Midbrain (tissue), 1 donor: ENCODE data around the gene TAF1B.

Experiments
- DNase-seq: peaks from one replicate; lab custom pipeline; 2025; lab: John Stamatoyannopoulos, UW

The TAF1B gene

DNA sequence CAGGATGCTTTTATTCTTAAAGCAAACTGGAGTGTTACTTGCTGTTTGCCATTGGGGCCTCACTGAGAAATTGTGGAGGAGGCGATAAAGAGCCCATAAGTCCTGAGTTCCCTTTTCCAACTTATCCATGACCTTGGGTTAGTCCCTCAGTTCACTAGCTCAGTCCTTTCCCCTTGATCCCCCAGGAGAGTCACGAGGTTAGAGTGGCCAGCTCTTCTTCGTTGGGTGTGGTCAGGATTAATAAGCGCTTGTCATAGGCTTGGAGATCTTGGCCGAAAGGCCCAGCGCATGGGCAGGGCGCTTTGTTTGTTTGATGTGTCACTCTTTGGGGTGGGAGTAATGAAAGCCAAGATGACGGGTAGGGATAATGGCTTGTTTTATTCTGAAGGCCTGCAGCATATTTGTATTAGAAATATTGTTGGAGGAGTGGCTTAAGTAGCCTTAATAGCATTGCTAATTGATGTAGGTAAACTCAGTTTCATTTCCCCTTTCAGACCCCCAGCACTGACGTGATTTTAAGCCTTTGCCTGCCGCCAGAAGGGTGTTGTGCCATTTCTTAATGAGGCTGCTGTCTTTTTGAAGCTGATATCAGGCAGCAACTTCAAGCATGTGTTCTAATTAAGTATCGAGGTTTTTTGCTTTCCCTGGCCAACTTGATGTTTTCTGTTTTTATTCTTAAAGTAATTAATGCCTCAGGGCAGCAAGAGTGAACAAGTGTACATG lies 123.9 kb downstream of the TAF1B start:
- no peak for DNase-seq

DNA sequence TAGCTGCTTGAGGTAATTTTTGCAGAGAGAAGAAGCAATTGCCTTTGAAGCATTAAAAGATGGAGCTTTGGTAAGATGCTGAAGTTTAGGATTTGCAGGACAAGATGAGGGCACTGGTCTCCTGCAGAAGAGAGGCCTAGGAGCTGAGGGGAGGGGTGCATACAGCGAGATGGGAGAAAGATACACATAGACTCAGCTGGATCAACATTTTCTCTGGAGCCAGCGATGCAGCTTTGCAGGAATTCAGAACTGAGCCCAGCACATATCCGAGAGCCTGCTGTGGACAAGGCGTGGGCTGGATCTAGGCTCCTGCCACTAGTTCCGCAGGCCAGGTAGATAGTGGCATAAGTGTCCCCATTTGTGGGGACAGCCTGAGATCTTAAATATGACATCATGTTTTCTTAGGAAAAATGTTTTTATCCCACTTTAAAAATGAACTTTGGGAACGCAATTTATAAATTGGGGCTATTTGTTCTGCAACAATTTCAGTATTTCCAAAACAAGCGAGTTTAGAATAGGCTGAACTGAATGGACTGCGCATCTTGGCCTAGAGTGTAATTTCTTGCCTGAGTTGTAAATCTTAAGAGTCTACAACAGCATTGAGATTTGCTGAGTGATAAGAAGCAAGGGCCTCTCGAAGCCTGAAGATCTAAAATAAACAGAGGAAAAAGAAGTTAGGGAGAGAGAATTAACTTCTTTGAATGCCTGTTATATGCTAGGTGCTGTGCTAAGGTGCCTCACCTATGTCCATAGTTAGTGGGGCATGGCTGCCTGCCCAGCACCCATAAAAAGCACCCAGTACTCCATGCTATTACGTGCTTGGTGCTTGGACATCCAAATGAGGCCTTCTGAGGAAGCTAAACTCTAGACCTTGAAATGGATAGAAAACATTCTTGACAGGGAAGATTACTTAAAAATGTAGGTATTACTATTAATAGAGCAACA lies 125.6 kb downstream of the TAF1B start:
- no peak for DNase-seq

DNA sequence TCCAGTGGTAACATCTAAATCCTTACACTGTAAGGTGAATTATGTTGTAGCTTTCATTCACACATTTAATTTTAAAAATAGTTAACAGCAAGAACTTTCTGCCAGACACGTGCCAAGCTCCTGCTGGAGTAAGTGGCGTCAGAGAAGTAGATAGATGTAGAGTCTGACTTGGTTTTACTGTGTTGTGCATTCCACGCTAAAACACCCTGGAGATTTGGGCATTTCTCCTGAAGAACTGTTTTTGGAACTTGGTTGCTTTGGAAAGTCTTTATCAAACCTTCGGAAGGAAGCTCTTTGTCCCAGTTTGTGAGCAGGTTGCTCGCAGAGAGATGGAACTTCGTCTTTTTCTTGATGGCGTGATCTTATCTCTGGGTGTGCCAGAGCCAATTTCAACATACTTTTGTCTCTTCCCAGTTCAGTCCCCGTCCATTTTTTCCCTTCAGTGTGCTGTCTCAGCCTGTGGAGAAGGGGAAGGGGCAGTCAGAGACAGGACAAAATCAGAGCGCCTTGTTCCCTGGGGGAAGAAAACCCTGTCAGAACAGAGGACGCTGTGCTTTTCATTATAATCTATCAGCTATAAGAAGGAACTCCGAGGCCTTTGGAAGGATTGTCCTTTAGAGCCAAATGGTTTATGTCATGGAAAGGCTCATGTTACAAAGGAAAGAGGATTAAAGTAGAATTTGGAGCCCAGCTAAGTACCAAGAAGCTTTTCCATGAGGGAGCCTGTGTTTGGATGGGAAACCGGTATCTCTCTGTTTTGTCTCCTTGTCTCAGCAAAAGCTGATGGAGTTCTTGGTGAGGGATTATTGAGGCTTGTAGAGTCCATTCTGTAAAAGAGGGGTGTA lies 127.1 kb downstream of the TAF1B start:
- no peak for DNase-seq

DNA sequence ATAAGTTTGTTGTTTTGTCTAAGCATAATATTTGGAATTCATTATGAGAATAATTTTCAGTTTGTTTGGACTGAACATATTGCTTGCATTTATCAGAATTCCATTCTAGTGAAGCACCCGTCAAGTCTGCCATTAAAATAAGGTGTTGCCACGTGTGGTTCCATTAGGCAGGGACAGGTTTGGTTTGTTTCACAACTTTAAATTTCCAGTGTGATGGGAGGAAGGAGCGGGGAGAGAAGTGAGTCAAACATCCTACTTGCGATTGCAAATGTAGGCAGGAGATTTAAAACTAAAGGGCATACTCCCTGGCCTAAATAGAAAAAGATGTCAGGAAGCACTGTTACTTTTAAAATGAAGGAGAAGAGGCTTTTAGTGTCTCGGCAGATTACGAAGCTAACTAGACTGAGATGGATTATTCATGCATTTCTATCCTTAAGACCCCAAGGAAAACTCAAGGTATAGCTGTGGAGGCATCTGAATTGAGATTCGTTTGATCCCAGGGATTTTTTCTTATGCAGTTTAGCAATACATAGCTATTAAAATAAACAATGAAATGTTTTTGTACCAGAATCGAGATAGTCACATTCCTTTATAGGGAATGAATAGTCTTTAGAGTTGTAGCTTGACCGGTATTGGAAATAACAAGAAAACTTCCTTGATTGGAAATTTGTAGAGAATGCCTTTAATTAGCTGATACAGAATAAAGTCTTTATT lies 128.0 kb downstream of the TAF1B start:
- no peak for DNase-seq

DNA sequence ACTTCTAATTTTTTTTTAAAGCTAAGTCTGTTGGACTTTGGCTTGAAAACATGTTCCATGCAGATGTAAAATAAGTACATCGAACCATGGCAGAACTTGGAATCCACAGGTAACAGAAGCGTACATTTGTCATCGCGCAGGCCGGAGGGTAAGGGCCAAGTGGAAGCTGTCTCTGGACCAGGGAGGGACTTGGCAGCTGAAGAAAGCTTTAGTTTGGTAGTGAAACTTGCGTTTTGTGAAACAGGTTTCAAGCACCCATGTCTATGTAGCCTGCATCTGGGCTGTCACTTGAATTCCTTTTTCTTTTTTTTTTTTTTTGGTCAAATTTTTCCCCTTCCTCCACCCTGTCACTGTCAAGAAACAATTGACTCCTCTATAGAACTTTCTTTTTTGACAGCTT lies 128.6 kb downstream of the TAF1B start:
- no peak for DNase-seq

DNA sequence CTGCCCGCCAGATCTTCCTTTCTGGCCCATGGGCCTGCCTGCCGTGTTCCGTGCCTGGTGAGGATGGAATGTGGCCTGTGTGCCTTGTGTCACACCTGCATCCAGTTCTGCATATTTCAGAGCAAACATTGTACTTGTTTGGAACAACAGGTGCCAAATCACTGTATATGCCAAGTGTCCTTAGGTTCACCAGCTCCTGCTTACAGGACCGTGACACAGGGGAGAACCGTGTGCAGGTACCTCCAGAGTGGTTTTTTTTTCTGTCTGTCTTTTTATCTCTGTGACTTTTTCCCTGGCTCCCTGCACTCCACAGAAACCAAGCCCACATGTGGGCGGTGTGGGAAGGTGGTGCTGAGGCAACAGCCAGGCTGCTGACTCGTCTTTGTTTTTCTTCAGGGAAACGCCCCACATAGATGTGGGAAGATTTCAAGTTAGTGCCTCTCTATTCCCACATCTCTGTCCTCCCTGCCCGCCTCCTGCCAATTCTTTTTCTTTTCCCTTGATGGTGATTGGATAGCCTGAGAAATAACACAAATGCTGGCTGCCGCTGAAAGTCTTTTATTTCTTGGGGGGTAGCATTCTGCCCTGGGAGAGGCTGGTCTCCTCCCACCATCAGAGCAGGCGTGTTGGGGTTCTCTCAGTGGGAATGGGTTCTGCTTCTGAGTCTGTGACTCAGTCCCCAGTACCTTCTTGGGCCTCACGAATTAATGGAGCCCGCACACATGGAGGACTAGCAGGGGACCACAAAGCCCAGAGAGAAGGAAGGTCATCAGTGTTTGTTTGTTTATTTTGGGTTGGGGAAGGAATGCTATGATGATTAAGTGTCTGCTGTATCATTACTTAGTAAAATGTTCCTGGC lies 129.6 kb downstream of the TAF1B start:
- no peak for DNase-seq

DNA sequence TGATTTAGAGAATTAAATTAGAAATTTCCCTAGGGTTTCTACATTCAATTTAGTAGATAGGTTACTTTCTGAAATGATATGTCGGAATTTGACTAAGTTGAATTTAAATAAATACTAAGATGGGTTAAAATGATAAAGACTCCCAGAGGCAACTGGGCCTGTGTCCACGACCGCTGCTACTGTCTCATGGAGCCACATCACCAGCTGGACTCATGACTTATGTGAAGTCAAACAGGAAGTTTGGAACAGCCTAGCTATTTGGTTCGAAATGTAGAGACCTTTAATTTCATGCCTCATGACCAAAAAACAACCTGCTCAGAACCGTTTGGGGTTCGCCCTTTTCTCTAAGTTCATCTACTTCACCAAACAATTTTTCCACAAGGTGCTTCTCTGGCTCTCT lies 130.4 kb downstream of the TAF1B start:
- no peak for DNase-seq

DNA sequence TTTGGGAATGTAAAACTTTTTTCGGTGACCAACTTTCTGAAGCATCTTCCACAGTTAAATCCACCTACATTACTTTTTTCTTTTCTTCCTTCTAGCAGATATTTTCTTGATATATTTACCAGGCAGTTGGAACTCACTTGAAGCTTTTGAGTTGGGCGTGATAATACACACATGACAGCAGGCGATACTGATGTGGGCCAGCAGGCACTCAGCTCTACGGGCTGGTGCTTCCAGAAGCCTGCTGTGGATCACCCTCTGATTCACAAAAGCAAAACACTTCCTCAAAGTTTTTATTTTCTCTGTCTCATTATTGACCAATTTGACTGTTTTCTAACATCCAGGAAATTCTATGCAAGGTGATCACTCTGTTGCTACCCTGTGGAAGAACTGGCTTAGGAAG lies 131.1 kb downstream of the TAF1B start:
- DNase-seq, result no peak

DNA sequence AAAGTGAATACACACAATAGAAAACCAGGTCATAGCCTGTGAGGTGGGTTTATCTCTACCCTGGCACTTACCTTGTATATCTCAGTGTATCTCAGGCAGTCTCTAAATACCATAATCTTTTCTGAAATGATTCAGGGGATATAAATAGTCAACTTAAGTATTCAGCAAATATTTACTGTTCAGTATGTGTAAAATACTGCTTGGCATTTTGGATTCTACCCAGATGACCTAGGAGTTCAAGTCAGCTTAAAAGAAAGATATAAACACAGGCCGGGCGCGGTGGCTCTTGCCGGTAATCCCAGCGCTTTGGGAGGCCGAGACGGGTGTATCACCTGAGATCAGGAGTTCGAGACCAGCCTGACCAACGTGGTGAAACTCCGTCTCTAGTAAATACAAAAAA lies 132.1 kb downstream of the TAF1B start:
- no peak for DNase-seq

DNA sequence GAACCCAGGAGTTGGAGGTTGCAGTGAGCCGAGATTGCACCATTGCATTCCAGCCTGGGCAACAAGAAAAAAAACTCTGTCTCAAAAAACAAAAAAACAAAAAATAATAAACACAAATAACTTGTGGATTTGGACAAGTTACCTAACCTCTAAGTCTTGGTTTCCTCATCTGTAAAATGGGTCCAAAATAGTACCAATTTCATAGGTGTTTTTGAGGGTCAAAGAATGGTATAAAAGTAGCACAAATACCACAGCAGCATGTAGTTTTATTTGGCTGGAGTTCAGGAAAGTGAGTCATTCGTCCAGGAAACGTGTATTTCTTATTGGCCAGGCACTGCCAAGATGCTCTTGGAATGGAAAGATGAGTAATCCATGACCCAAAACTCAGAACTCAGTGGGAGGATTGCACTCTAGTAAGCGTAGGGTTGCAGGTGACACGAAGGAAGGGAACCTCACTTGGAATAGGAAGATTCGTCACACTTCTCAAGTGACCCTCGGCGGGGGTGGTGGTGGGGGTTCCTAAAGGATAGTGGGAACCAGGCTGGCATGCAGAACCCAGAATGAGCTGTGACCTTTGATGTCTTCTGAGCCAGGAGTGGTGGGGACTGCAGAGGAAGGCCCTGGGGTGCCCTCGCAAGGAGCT lies 132.7 kb downstream of the TAF1B start:
- DNase-seq, result no peak

DNA sequence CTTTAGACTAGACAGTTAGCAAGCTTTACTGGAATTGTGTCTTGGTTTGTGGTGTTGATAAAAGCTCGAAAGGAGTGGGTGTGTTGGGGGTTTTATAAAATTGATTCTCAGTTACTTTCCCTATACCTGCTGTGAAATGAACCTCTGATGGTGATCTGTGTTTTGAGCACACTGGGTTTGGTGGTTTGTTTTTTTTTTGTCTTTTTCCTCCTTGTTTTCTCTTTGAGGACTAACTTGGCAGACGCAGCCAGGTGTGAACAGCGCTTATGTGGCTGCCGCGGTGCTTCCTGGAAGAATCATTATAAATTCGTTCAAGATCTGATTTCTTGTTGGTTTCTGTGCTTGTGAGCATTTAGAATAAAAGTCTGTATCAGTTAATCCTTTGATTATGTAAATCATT lies 136.7 kb downstream of the TAF1B start:
- no peak for DNase-seq

DNA sequence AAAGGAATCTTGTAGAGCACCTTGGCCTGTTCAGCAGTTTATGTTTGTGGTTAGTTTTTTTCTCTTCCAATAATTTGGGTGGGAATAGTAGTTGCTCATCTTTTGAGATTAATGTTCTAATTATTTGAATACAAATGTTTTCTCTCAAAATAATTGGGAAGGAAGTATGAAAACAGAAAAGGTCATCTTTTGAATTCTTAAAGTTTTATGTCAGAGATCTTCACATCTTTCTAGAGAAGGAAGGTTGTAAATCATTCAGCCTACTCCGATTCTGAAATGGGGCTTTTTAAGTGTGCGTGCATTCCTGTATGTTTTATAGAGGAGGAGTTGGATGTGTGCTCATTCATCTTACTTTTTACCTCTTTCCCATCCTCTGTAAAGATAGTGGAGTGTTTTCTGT lies 137.2 kb downstream of the TAF1B start:
- DNase-seq, result no peak

DNA sequence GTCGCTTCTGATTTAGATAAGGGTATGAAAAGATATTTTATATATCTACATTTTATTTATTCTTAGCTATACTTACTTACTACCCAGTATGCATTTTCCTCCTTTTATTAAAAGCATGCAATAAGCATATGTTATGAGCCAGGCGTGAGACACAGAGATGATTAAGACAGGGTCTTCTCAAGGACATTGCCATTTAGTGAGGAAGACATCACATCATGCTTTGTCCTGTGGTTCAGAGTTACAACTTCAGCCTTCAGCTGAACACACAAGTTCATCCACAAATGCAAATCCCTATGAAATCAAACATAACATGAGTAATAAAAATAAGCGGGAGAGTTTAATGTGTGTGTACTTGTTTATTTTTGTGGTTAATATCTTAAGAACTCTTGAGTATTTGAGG lies 138.4 kb downstream of the TAF1B start:
- DNase-seq, result no peak

DNA sequence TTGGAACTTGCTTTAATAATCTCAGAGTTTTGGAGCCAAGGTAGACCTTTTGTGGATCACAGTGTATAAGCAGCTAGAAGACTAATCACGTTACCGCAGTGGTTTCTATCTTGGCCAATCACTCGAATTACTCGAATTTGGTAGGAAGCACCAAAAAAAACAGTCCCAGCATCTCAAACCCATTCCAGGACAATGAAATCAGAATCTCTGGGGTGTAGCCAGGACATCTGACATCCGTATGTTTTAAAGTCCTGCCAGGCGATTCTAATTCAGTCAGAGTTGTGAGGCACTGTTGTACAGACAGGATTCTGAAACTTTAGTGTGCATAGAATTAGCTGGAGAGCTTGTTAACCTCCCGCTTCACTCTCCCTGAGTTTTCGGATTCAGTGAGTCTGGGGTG lies 139.0 kb downstream of the TAF1B start:
- DNase-seq, result no peak

DNA sequence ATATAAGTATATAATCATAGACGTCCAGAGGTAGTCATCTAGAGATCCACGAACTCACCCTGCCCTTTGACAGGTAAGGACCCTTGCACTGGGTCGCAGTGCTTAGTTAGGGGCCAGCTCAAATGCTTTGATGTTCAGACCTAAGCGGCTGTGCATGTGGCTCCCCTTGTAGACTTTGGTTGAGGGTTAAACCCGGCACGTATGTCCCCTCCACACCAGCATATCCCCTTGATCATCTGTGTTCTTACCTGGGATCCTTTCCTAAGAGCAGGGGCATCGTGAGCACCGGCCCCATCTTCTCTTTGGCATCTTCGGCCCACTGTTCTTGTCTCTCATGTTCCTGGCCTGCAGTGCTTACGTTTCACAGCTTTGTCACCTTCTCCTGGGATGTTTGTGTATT lies 139.6 kb downstream of the TAF1B start:
- DNase-seq, result no peak

DNA sequence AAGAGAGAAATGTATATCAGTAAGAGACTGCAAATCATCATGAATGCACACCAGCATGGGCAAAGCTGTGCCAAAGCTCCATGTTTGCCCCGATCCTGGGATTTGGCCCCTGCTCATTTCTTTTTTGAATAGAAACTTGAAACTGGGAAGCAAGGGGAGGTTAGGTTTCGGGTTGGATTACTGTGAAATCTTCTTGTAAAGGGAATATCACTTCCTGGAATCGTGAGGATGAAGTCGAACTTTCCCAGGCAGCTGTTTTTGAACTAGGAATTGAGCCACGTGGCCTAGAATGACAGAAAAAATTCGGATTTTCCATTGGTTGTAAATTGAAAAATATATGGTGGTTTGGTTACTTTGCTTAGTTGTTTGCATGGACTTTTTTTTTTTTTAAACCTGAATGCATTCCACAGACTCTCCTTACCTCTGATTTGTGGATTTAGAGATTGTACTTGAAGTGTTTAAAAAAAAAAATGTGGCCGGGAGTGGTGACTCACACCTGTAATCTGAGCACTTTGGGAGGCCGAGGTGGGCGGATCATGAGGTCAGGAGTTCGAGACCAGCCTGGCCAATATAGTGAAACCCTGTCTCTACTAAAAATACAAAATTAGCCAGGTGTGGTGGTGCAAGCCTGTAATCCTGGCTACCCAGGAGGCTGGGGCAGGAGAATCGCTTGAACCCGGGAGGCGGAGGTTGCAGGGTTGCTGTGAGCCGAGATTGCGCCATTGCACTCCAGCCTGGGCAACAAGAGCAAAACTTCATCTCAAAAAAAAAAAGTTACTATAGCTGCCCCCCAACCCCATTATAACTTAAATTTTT lies 140.3 kb downstream of the TAF1B start:
- no peak for DNase-seq
